HL-60/S4 treated with phorbol 12-myristate 13-acetate at 8.2 ng/mL for 4 days and 3 days (cell line): ENCODE data around the gene HTRA2.

Source experiments
- in situ Hi-C: fragments of 300-500 bp; cut with MboI; formaldehyde crosslinking; loops from 2 replicates; pipeline ENCODE4 v1.15.0; 2022; ENCODE audit warnings: low sequenced_read_pairs

HTRA2 gene

DNA sequence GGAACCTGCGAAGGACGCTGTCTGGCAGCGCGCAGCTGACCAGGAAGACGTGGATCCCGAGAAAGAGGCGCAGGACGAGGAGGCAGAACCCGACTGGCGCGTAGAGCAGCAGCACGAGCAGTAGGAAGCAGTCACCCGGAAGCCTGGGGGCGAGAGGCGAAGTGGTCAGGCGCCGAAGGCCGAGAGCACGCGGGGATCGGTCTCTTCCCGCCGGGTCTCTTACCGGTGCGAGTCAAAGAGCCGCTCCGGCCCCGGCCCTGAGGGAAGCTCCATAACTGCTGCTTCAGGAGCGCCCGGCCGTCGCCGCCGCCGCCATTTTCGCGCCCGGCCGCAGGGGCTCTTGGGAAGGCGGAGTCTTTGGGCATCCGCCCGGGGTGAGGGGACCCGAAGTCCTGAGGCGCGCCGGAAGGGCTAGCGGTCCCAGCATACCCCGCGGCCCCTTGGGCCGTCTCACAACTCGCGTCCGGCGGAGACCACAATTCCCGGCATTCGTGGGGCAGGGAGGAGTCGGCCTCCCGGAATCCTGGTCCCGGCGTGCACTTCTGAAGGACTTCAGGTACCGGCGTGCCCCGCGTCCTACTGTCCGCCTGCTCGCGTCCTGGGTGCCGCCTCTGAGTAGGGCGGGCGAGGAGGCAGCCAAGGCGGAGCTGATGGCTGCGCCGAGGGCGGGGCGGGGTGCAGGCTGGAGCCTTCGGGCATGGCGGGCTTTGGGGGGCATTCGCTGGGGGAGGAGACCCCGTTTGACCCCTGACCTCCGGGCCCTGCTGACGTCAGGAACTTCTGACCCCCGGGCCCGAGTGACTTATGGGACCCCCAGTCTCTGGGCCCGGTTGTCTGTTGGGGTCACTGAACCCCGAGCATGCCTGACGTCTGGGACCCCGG lies at the start of gene HTRA2, which contains the start of gene AUP1:
TSS of gene HTRA2 (plus strand) at position 577 of the 882 bp plus-strand sequence. CDS start at position 651, 74 bp downstream.
TSS of gene AUP1 (minus strand) at position 350 of the 882 bp plus-strand sequence. CDS start at position 273, 77 bp downstream.
- in situ Hi-C loops, result loop anchor here (10.0 kb wide), 1 partner anchor 55 kb away; no protein-coding TSS in a partner anchor

DNA sequence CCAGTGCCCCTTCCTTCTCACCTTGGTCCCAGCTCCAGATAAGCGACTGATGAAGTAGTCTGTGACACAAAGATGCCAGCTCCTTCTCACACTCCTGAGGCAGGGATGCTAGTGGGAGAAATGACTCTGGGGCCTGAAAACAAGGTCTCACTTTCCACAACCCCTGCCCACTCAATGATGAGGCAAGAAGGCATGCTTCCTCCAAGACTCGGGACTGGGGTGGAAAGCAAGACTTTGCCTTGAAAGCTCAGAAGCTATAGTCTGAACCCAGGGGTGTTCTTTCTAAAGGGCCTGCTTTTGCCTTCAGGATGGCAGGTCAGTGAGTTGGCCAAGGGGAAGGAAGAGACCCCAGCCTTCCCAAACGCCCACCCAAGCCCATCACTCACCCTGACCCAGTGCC lies 48.3 kb upstream of the HTRA2 start:
- in situ Hi-C loops, result loop anchor here (25.0 kb wide), 1 partner anchor 106 kb away; no protein-coding TSS in a partner anchor

DNA sequence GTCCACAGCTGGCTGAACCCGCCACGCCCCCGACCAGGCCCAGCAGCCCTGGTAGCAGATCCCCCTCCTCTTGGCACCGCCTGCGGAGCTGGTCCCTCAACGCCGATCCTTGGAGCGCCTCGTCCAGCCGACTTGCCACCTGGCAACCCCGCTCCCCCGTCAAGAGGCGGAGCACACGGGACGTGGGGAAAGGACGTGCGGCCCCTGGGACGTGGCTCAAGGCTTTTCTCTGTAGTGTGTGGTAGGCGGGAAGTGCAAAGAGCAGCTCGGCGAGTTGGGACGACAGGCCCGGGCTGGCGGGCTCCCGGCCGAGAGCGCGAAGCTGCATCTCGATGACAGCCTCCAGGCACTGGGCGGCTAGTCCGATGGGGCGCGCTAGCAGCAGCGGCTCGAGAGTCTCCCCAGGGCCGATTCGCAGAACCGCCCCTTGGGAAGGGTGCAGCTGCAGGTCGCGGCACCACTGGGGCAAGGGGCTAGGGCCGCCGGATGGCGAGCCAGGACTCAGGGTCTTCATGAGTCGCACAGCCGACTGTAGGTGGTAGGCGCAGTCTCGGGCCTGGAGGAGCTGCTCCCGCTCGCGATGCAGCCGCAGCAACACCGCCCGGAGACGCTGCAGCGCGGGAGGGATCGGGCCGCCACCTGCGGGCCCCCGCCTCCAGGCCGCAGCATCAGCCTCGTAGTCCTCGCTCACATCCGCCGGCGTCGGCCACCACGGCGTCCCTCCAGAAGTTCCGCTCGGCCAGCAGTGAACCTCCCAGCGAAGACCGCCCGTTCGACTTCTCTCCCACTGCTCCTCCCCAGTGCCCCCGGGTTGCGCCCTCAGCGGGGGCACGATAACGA lies 47.6 kb upstream of the HTRA2 start:
- in situ Hi-C loops, result loop anchor here (25.0 kb wide), 1 partner anchor 105 kb away; no protein-coding TSS in a partner anchor

DNA sequence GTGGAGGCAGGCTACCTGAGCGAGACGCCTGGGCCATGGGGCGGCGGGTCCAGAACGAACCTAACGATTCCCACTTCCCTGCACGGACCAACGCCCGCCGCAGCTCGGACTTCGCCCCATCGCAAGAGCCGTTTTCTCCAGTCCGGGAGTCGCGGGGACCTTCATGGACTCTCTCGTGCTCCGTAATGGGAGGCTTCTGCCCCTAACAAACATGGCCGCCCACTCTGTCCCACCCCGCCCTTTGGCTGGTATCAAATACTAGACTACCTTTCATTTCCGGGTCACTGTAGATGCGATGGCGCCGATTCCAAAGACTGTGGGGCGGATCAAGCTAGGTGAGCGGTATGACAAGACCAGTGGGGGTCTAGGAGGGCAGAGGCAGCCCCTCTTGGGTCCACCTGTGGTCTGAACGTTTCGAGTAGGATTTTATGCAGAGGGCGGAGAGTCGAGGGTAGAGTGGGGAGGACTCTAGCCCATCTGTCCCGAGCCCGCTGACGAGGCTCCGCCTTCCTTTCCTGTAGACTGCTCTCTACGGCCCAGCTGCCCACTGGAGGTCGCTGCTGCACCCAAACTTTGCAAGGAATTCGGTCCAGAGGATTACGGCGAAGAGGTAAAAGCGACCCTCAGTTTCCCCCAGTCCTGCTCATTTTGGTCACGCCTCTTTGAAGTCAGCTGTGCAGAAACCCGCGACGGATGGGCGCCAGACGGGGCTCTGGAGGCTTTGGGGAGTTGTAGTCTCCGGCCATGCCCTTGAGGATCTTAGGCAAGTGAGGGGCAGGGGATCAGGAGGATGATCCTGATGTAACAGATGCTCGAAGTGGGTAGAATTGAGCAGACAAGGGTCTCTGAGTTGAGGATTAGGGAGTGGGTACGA lies 46.7 kb upstream of the HTRA2 start, which contains the start of the genes CCDC142 and TTC31:
TSS of gene CCDC142 (minus strand) at position 198 of the 874 bp plus-strand sequence. CDS start at position 37, 161 bp downstream.
TSS of gene TTC31 (plus strand) at position 281 of the 874 bp plus-strand sequence. CDS start at position 296, 15 bp downstream.
- in situ Hi-C loops, result loop anchor here (25.0 kb wide), 1 partner anchor 104 kb away; no protein-coding TSS in a partner anchor

DNA sequence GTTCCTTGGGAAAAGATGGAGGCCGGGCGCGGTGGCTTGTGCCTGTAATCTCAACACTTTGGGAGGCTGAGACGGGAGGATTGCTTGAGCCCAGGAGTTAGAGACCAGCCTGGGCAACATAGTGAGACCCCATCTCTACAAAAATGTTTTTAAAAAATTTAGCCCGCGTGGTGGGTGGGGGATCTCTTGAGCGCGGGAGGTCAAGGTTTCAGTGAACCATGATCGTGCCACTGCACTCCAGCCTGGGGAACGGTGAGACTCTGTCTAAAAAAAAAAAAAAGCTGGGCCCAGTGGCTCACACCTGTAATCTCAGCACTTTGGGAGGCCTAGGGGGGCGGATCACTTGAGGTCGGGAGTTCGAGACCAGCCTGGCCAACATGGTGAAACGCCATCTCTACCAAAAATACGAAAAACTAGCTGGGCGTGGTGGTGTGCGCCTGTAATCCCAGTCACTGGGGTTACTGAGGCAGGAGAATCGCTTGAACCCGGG lies 46.0 kb upstream of the HTRA2 start:
- in situ Hi-C loops, result loop anchor here (25.0 kb wide), 1 partner anchor 104 kb away; no protein-coding TSS in a partner anchor

DNA sequence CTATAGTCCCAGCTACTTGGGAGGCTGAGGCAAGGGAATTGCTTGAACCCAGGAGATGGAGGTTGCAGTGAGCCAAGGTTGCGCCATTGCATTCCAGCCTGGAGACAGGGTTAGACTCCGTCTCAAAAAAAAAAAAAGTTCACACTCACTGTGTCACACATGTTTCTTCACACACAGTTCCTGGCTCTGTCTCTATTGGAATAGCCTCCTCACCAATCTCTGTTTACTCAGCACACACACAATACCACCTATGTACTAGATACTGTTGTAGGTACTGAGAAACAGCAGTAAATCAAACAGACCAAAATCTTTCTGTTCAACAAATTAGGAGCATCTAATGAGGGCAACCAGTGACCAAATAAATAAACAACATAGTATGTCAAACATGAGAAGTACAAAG lies 43.6 kb upstream of the HTRA2 start:
- in situ Hi-C loops, result loop anchor here (25.0 kb wide), 1 partner anchor 101 kb away; no protein-coding TSS in a partner anchor

DNA sequence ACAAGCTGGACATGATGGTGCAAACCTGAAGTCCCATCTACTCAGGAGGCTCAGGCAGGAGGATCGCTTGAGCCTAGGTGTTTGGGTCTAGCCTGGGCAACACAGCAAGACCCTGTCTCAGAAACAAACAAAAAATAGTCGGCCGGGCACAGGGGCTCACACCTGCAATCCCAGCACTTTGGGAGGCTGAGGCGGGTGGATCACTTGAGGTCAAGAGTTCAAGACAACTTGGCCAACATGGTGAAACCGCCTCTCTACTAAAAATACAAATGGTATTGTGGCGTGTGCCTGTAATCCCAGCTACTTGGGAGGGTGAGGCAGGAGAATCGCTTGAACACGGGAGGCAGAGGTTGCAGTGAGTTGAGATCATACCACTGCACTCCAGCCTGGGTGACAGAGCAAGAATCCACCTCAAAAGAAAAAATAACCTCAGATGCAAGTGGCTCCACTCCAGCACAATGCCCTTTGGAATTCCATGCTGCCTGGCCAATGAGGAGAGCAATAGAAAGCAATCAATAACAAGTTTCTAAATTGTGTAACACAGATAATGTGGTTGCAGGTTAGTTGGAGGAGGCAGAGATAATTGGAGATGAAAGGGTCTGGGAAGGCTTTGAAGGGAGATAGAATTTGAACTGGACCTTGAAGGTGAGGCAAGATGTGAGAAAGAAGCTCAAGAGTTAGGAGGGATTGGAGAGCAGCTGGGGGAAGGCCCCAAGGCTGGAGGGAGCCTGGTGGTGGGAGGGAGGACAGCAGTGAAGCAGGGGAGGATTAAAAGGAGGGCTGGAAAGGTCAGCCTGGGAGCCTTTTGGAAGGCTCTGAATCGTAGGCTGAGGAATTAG lies 40.9 kb upstream of the HTRA2 start:
- in situ Hi-C loops, result loop anchor here (25.0 kb wide), 1 partner anchor 98 kb away; no protein-coding TSS in a partner anchor

DNA sequence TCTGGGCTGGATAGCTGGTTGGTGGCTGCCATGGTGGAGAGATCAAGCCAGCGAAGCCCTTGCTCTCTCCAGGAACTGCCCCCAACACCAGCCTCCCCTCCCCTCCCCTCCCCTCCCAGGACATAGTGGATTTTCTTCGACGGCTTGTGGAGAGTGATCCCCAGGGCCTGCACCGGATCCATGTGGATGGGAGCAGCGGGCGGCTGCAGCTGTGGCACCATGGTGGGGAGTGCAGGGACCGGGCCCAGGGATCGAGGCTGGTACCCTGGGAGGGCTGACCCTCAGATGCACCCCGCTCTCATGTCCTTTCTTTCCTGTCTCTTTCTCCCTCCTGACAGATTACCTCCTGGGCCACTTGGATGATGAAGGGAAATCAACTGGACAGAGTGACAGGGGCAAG lies 39.8 kb upstream of the HTRA2 start:
- in situ Hi-C loops, result loop anchor here (25.0 kb wide), 1 partner anchor 97 kb away; no protein-coding TSS in a partner anchor

DNA sequence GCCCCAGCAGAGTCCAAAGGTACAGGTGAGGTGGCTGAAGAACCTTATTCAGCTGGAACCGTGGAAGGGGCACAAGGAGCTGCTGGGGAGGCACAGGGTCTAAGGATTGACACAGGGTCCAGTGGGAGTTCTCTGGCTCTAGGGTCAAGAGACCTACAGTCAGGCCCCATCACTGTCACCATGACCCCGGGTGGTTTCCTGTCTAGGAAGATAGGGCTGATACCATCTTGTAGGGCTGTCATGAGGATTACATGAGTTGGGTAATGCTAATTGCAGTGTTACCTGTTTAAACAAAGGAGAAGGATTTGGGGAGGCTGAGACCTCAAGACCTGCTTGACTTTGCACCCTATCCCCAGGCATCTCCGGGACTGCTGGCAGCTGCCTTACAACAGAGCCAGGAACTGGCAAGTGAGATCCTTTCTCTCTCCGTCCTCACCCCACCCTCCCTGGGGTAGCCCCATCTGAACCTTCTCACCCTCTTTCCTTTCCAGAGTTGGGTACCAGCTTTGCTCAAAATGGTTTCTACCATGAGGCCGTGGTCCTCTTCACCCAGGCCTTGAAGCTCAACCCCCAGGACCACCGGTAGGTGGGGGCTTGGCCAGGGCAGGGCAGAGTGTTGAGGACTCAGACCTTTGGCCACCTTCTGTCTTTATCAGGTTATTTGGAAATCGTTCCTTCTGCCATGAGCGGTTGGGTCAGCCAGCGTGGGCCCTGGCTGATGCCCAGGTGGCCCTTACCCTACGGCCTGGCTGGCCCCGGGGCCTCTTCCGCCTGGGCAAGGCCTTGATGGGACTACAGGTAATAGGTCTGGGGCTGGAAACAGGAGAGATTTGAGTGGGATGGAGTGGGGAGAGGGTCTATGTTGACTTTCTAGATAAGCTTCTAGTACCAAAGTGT lies 37.8 kb upstream of the HTRA2 start:
- in situ Hi-C loops, result loop anchor here (25.0 kb wide), 1 partner anchor 95 kb away; no protein-coding TSS in a partner anchor

DNA sequence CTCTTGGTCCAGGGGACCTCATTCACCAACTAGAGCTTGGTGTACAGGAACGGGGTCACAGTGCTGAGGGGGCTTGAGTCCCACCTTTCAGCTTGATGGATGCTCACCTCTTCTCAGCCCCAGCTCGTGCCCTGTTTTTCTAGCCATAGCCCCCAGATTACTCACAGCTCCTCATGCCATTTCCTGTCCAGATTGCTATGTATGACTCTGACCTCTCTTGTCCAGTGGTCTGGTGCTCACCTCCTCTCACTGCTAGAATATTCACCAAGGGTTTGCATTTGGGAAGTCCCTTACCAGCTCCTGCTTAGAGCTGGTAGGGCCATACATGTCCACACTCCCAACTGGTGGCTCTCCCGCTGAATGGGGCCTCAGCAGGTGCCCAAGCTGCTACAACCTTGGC lies 36.2 kb upstream of the HTRA2 start:
- in situ Hi-C loops, result loop anchor here (25.0 kb wide), 1 partner anchor 94 kb away; no protein-coding TSS in a partner anchor

DNA sequence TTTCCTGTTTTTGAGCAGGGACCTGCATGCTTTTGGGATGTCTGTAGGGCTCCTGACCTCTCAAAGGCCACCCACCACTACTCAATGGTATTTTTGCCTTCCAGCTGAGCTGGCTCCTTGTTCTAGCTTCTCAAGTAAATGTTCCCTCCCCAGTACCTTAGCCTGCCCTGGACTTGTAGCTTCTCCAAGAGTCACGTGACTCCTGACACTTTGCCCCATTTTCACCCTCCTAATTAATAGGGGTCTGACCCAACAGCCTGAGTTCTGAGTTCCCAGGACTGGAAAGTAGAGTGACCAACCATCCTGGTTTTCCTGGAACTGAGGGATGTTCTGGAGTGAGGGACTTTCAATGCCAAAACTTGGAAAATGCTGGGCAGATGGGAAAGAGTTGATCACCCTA lies 34.3 kb upstream of the HTRA2 start:
- in situ Hi-C loops, result loop anchor here (25.0 kb wide), 1 partner anchor 92 kb away; no protein-coding TSS in a partner anchor

DNA sequence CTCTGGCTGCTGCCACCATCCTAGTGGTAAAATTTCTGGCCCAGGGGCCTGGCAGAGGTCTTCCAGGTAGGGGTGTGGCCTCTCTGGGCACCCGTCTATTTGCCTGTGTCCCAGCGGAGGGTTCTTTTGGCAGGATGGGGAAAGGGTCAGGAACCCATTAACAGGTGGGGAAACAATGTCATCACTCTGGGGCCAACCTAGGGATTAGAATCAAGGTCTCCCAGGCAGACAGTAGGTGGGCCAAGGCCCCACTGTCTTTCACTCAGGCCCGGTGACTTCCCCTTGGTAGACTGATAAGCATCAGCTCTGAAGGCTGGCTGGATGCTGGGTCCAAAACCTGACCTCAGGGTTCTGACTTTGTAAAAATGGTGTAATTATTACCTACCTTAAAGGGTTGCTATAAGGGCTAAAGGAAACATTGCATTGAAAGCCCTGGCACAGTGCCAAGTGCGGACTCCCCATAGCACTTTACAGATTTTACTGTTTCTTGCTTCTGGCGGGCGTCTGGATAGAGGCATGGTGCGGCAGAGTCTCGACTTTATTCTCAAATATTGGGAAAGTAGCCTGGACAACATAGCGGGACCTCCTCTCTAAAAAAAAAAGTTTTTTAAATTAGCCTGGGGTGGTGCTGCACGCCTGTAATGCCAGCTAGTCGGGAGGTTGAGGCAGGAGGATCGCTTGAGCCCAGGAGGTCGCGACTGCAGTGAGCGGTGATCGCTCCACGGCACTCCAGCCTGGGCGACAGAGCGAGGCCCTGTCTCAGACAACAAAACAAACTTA lies 32.5 kb upstream of the HTRA2 start:
- in situ Hi-C loops, result loop anchor here (25.0 kb wide), 1 partner anchor 90 kb away; no protein-coding TSS in a partner anchor

DNA sequence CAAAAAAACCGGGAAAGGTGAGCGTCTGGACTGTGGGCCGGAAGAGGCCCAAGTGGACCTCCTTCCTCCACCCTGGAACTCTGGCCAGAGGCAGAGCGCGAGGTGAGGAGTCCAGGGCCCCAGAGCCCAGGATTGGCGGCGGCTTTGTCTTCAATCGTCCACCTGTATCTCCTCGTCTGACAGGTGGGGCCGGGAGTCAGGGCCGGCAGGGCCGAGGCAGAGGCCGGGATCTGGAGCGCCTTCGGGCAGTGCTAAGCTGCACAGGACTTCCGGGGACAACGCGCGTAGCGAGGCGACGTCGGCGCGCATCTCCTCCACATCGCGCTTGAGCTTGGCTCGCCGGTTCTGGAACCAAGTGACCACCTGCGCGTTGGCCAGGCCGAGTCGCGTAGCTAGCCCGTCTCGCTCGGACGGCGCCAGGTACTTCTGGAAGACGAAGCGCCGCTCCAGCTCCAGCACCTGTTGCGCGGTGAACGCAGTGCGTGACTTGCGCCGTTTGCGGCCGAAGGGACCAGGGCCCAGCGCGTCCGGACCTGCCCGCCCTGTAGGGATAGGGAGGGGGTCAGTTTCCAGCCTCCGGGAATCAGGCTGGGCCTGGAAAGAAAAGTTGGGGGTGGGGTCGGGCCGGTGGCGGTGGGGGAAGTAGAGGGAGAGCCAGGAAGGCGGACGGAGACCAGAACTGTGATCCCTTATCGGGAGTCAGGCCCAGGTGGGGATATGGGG lies 31.8 kb upstream of the HTRA2 start:
- in situ Hi-C loops, result loop anchor here (25.0 kb wide), 1 partner anchor 89 kb away; no protein-coding TSS in a partner anchor

DNA sequence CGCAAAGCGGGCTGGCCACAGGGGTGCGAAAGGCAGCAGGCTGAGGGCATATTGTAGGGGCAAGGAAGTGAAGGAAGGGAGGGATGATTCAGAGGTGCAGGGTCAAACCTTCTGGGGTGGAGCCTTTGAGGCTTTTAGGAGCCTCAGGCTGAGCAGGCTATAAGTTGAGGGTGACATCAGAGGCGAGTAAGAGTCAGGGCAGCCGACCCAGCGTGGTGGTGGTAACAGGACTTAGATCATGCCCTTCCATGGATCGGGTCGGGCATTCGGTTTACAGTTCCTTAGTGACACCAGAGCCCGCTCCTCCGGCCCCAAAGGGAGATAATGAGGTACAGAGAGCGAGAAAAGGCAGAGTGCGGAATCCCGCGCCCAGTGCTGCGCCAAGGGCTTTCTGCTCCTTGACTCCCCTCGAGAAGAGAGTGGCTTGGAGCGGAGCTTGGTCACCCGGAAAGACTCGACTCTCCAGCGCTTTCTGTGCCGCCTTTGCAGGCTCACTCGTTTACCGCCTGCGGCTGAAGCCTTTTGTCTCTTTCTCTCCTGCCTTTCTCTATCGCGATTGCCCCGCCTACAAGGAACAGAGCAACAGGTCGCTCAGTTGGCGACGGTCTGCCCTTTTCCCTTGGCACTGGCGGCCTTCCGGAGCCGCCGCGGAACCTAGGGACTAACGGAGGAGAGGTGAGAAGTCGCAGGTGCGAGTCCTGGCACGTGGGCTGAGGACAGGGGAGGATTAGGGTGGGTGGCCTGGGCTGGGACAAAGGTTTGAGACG lies 31.1 kb upstream of the HTRA2 start:
- in situ Hi-C loops, result loop anchor here (25.0 kb wide), 1 partner anchor 89 kb away; no protein-coding TSS in a partner anchor
